ENCODE measurements around the gene YEATS4. TPM values are rescaled to one million over a fixed set of nuclear protein-coding genes. Genes with fewer than 3 reads are reported as not detected.

The YEATS4 gene
- polyA plus RNA-seq, 2 donors: 6.8 to 14.7 TPM

- no peaks in the 10 kb centered on the region for H3K4me1 ChIP-seq (ENCODE audit: control insufficient read depth in 2 of 2, insufficient read depth in 2 of 2, low read length in 1 of 2)
- H3K27me3 ChIP-seq (ENCODE audit: control insufficient read depth in 1 of 2, insufficient read depth in 2 of 2, low read length in 2 of 2): no peaks in the 10 kb centered on the region
- no peak overlapping the region for H3K27ac ChIP-seq (ENCODE audit: low read depth in 2 of 2, low read length in 1 of 2)
- 63 to 79% methylated on average over 2 of the region's 2 CpGs for WGBS, 2 donors
- no peaks in the 10 kb centered on the region for H3K36me3 ChIP-seq (ENCODE audit: control insufficient read depth in 2 of 2, insufficient read depth in 2 of 2, low read length in 1 of 2)
- no peaks in the 10 kb centered on the region for H3K9me3 ChIP-seq (ENCODE audit: control insufficient read depth in 2 of 2, insufficient read depth in 1 of 2, low read depth in 1 of 2, low read length in 1 of 2)
- no peak overlapping the region for H3K4me3 ChIP-seq (ENCODE audit: low read depth in 1 of 2, low read length in 2 of 2)
These were observed 19.5 kb upstream of the YEATS4 start for GRCh38 chr12:69339999-69340398.

GRCh38 chr12:69341328-69341727, 18.2 kb upstream of the YEATS4 start:
- Histone ChIP-seq H3K36me3 (ENCODE audit: control insufficient read depth in 2 of 2, insufficient read depth in 2 of 2, low read length in 1 of 2) (no peaks in the 10 kb centered on the region), H3K4me3 (ENCODE audit: low read depth in 1 of 2, low read length in 2 of 2) (no peak overlapping the region), H3K9me3 (ENCODE audit: control insufficient read depth in 2 of 2, insufficient read depth in 1 of 2, low read depth in 1 of 2, low read length in 1 of 2) (no peaks in the 10 kb centered on the region), H3K27me3 (ENCODE audit: control insufficient read depth in 1 of 2, insufficient read depth in 2 of 2, low read length in 2 of 2) (no peaks in the 10 kb centered on the region), H3K27ac (ENCODE audit: low read depth in 2 of 2, low read length in 1 of 2) (no peak overlapping the region), H3K4me1 (ENCODE audit: control insufficient read depth in 2 of 2, insufficient read depth in 2 of 2, low read length in 1 of 2) (no peaks in the 10 kb centered on the region)
- 55 to 63% methylated on average over 5 of the region's 5 CpGs for WGBS, 2 donors

GRCh38 chr12:69342421-69342820, 17.1 kb upstream of the YEATS4 start:
- WGBS, 2 donors: 78 to 80% methylated on average over 2 of the region's 2 CpGs
- H3K36me3 ChIP-seq (ENCODE audit: control insufficient read depth in 2 of 2, insufficient read depth in 2 of 2, low read length in 1 of 2): no peaks in the 10 kb centered on the region
- no peaks in the 10 kb centered on the region for H3K9me3 ChIP-seq (ENCODE audit: control insufficient read depth in 2 of 2, insufficient read depth in 1 of 2, low read depth in 1 of 2, low read length in 1 of 2)
- H3K27me3 ChIP-seq (ENCODE audit: control insufficient read depth in 1 of 2, insufficient read depth in 2 of 2, low read length in 2 of 2): no peaks in the 10 kb centered on the region
- H3K27ac ChIP-seq (ENCODE audit: low read depth in 2 of 2, low read length in 1 of 2): no peak overlapping the region
- no peak overlapping the region for H3K4me3 ChIP-seq (ENCODE audit: low read depth in 1 of 2, low read length in 2 of 2)
- H3K4me1 ChIP-seq (ENCODE audit: control insufficient read depth in 2 of 2, insufficient read depth in 2 of 2, low read length in 1 of 2): no peaks in the 10 kb centered on the region

- Histone ChIP-seq H3K36me3 (ENCODE audit: control insufficient read depth in 2 of 2, insufficient read depth in 2 of 2, low read length in 1 of 2) (no peaks in the 10 kb centered on the region), H3K27me3 (ENCODE audit: control insufficient read depth in 1 of 2, insufficient read depth in 2 of 2, low read length in 2 of 2) (no peaks in the 10 kb centered on the region), H3K27ac (ENCODE audit: low read depth in 2 of 2, low read length in 1 of 2) (no peak overlapping the region), H3K9me3 (ENCODE audit: control insufficient read depth in 2 of 2, insufficient read depth in 1 of 2, low read depth in 1 of 2, low read length in 1 of 2) (no peaks in the 10 kb centered on the region), H3K4me1 (ENCODE audit: control insufficient read depth in 2 of 2, insufficient read depth in 2 of 2, low read length in 1 of 2) (no peaks in the 10 kb centered on the region), H3K4me3 (ENCODE audit: low read depth in 1 of 2, low read length in 2 of 2) (no peak overlapping the region)
- WGBS, 2 donors: 78 to 81% methylated on average over 3 of the region's 3 CpGs
These were observed 16.2 kb upstream of the YEATS4 start for GRCh38 chr12:69343357-69343756.

GRCh38 chr12:69343885-69344612, 15.5 kb upstream of the YEATS4 start:
- 41 to 44% methylated on average over 3 of the region's 3 CpGs for WGBS, 2 donors
- no peak overlapping the region for H3K27ac ChIP-seq (ENCODE audit: low read depth in 2 of 2, low read length in 1 of 2)
- H3K27me3 ChIP-seq (ENCODE audit: control insufficient read depth in 1 of 2, insufficient read depth in 2 of 2, low read length in 2 of 2): no peaks in the 10 kb centered on the region
- no peaks in the 10 kb centered on the region for H3K9me3 ChIP-seq (ENCODE audit: control insufficient read depth in 2 of 2, insufficient read depth in 1 of 2, low read depth in 1 of 2, low read length in 1 of 2)
- H3K4me3 ChIP-seq (ENCODE audit: low read depth in 1 of 2, low read length in 2 of 2): no peak overlapping the region
- H3K36me3 ChIP-seq (ENCODE audit: control insufficient read depth in 2 of 2, insufficient read depth in 2 of 2, low read length in 1 of 2): no peaks in the 10 kb centered on the region
- no peaks in the 10 kb centered on the region for H3K4me1 ChIP-seq (ENCODE audit: control insufficient read depth in 2 of 2, insufficient read depth in 2 of 2, low read length in 1 of 2)

- H3K27ac ChIP-seq (ENCODE audit: low read depth in 2 of 2, low read length in 1 of 2): no peak overlapping the region
These were observed 14.5 kb upstream of the YEATS4 start for GRCh38 chr12:69345077-69345476.

GRCh38 chr12:69345742-69346141, 13.8 kb upstream of the YEATS4 start:
- no peak overlapping the region for H3K27ac ChIP-seq (ENCODE audit: low read depth in 2 of 2, low read length in 1 of 2)

More at GRCh38 chr12:69345077-69345476, 14.5 kb upstream of the YEATS4 start:
- Histone ChIP-seq H3K4me3 (ENCODE audit: low read depth in 1 of 2, low read length in 2 of 2) (no peak overlapping the region), H3K27me3 (ENCODE audit: control insufficient read depth in 1 of 2, insufficient read depth in 2 of 2, low read length in 2 of 2) (no peaks in the 10 kb centered on the region), H3K9me3 (ENCODE audit: control insufficient read depth in 2 of 2, insufficient read depth in 1 of 2, low read depth in 1 of 2, low read length in 1 of 2) (no peaks in the 10 kb centered on the region), H3K4me1 (ENCODE audit: control insufficient read depth in 2 of 2, insufficient read depth in 2 of 2, low read length in 1 of 2) (no peaks in the 10 kb centered on the region), H3K36me3 (ENCODE audit: control insufficient read depth in 2 of 2, insufficient read depth in 2 of 2, low read length in 1 of 2) (no peaks in the 10 kb centered on the region)
- WGBS, 2 donors: 93 to 94% methylated on average over 2 of the region's 2 CpGs

GRCh38 chr12:69348162-69348938, 11.2 kb upstream of the YEATS4 start, which contains the start of gene LYZ:
TSS of gene LYZ (plus strand) at chr12:69348381. CDS start at chr12:69348409, 28 bp downstream.
- Histone ChIP-seq H3K9me3 (ENCODE audit: control insufficient read depth in 2 of 2, insufficient read depth in 1 of 2, low read depth in 1 of 2, low read length in 1 of 2) (no peaks in the 10 kb centered on the region), H3K4me3 (ENCODE audit: low read depth in 1 of 2, low read length in 2 of 2) (no peak within 1 kb of the TSS), H3K4me1 (ENCODE audit: control insufficient read depth in 2 of 2, insufficient read depth in 2 of 2, low read length in 1 of 2) (no peaks in the 10 kb centered on the region), H3K27ac (ENCODE audit: low read depth in 2 of 2, low read length in 1 of 2) (peak within 1 kb of the TSS in 1 of 2 donors; percentile 42), H3K27me3 (ENCODE audit: control insufficient read depth in 1 of 2, insufficient read depth in 2 of 2, low read length in 2 of 2) (no peaks in the 10 kb centered on the region), H3K36me3 (ENCODE audit: control insufficient read depth in 2 of 2, insufficient read depth in 2 of 2, low read length in 1 of 2) (no peaks in the 10 kb centered on the region)
- WGBS, 2 donors: 78 to 79% methylated on average over 4 of the region's 4 CpGs

More at GRCh38 chr12:69345742-69346141, 13.8 kb upstream of the YEATS4 start:
- Histone ChIP-seq H3K9me3 (ENCODE audit: control insufficient read depth in 2 of 2, insufficient read depth in 1 of 2, low read depth in 1 of 2, low read length in 1 of 2) (no peaks in the 10 kb centered on the region), H3K27me3 (ENCODE audit: control insufficient read depth in 1 of 2, insufficient read depth in 2 of 2, low read length in 2 of 2) (no peaks in the 10 kb centered on the region), H3K4me3 (ENCODE audit: low read depth in 1 of 2, low read length in 2 of 2) (no peak overlapping the region), H3K36me3 (ENCODE audit: control insufficient read depth in 2 of 2, insufficient read depth in 2 of 2, low read length in 1 of 2) (no peaks in the 10 kb centered on the region), H3K4me1 (ENCODE audit: control insufficient read depth in 2 of 2, insufficient read depth in 2 of 2, low read length in 1 of 2) (no peaks in the 10 kb centered on the region)
- 56 to 63% methylated on average over 1 of the region's 1 CpG for WGBS, 2 donors

GRCh38 chr12:69350002-69350626, 9.4 kb upstream of the YEATS4 start:
- no peaks in the 10 kb centered on the region for H3K36me3 ChIP-seq (ENCODE audit: control insufficient read depth in 2 of 2, insufficient read depth in 2 of 2, low read length in 1 of 2)
- H3K9me3 ChIP-seq (ENCODE audit: control insufficient read depth in 2 of 2, insufficient read depth in 1 of 2, low read depth in 1 of 2, low read length in 1 of 2): no peaks in the 10 kb centered on the region
- no peak overlapping the region for H3K4me3 ChIP-seq (ENCODE audit: low read depth in 1 of 2, low read length in 2 of 2)
- WGBS, 2 donors: 62 to 79% methylated on average over 2 of the region's 2 CpGs
- H3K27ac ChIP-seq (ENCODE audit: low read depth in 2 of 2, low read length in 1 of 2): no peak overlapping the region
- H3K27me3 ChIP-seq (ENCODE audit: control insufficient read depth in 1 of 2, insufficient read depth in 2 of 2, low read length in 2 of 2): no peaks in the 10 kb centered on the region
- no peaks in the 10 kb centered on the region for H3K4me1 ChIP-seq (ENCODE audit: control insufficient read depth in 2 of 2, insufficient read depth in 2 of 2, low read length in 1 of 2)

Measured in esophagus (tissue), 2 donors.